Mesendoderm (in vitro differentiated cells): ENCODE results near the gene CXCL10. TPM values are rescaled to one million over a fixed set of nuclear protein-coding genes. Genes with fewer than 3 reads are reported as not detected.

Experiments
- DNase-seq: peaks from one replicate; pipeline ENCODE4 v3.0.0; 2013
- H2AK5ac ChIP-seq: 2 replicates; pipeline ENCODE4 v1.6.1; 2013; ENCODE audit warnings: low read length, inconsistent platforms
- H2BK120ac ChIP-seq: 2 replicates; pipeline ENCODE4 v1.6.1; 2013; ENCODE audit warnings: low read depth, mild to moderate bottlenecking, low read length, moderate library complexity, mixed read lengths
- H2BK15ac ChIP-seq: replicated peaks from 2 replicates; pipeline ENCODE4 v1.6.1; 2013; ENCODE audit warnings: low read depth, mild to moderate bottlenecking, moderate library complexity
- H2BK5ac ChIP-seq: 2 replicates; pipeline ENCODE4 v1.6.1; 2013; ENCODE audit warnings: low read length, inconsistent platforms
- H3K18ac ChIP-seq: 2 replicates; pipeline ENCODE4 v1.6.1; 2013; ENCODE audit warnings: mild to moderate bottlenecking, low read length, mixed read lengths
- H3K23ac ChIP-seq: one replicate; pipeline ENCODE4 v1.6.1; 2013; ENCODE audit warnings: low read length
- H3K27ac ChIP-seq: 2 replicates; pipeline ENCODE4 v1.5.1; 2013; ENCODE audit warnings: low read depth, mild to moderate bottlenecking, inconsistent platforms, low read length, moderate library complexity
- H3K27me3 ChIP-seq: 2 replicates; pipeline ENCODE4 v1.6.1; 2013; ENCODE audit warnings: low read length, control low read depth, mild to moderate bottlenecking, inconsistent platforms; ENCODE audit not compliant: insufficient read depth, poor library complexity
- H3K36me3 ChIP-seq: 2 replicates; pipeline ENCODE4 v1.6.1; 2013; ENCODE audit warnings: low read length, inconsistent platforms; ENCODE audit not compliant: control insufficient read depth, insufficient read depth
- H3K4ac ChIP-seq: one replicate; pipeline ENCODE4 v1.6.1; 2013; ENCODE audit warnings: low read depth, mild to moderate bottlenecking, low read length, moderate library complexity
- H3K4me1 ChIP-seq: 2 replicates; pipeline ENCODE4 v1.6.1; 2013; ENCODE audit warnings: low read depth, low read length, inconsistent platforms; ENCODE audit not compliant: control insufficient read depth
- H3K4me2 ChIP-seq: 2 replicates; pipeline ENCODE4 v1.6.1; 2013; ENCODE audit warnings: low read length
- H3K4me3 ChIP-seq: 2 replicates; pipeline ENCODE4 v1.5.1; 2013; ENCODE audit warnings: mild to moderate bottlenecking, low read length
- H3K56ac ChIP-seq: one replicate; pipeline ENCODE4 v1.6.1; 2013; ENCODE audit warnings: low read length
- H3K79me1 ChIP-seq: 2 replicates; pipeline ENCODE4 v1.6.1; 2013; ENCODE audit warnings: low read length, inconsistent platforms
- H3K79me2 ChIP-seq: 2 replicates; pipeline ENCODE4 v1.6.1; 2013; ENCODE audit warnings: mild to moderate bottlenecking, low read length; ENCODE audit not compliant: control insufficient read depth, insufficient read depth
- H3K9ac ChIP-seq: 2 replicates; pipeline ENCODE4 v1.6.1; 2013; ENCODE audit warnings: low read length, inconsistent platforms
- H4K5ac ChIP-seq: one replicate; pipeline ENCODE4 v1.6.1; 2013; ENCODE audit warnings: low read length
- H4K8ac ChIP-seq: one replicate; pipeline ENCODE4 v1.6.1; 2013; ENCODE audit warnings: low read depth, mild to moderate bottlenecking, control low read depth, low read length, moderate library complexity
- WGBS: extraction: QIAGEN DNeasy Blood & Tissue Kit; methylation state at CpG from one replicate; pipeline ENCODE4 v1.1.7; 2013; ENCODE audit warnings: low lambda C conversion rate, missing lambda C conversion rate; ENCODE audit not compliant: insufficient coverage; ENCODE audit errors: extremely low coverage; 5-methylcytosine and 5-hydroxymethylcytosine counted together
- polyA plus RNA-seq, 2 experiments: library from polyadenylated mRNA; stranded (reverse); fragments of 200-250 nt; gene quantifications; one replicate each; pipeline ENCODE4 v1.2.3, GENCODE V29; 2013

CXCL10 gene
- not detected for polyA plus RNA-seq (2013, experiment 1 of 2)
- polyA plus RNA-seq (2013, experiment 2 of 2) = not detected

GRCh38 chr4:76023389-76023788 lies at the start of gene CXCL10:
CXCL10 (minus strand) TSS chr4:76023497; CDS start chr4:76023431, 66 bp downstream.
- Histone ChIP-seq H3K9ac (no peak within 1 kb of the TSS), H3K27me3 (no peaks in the 10 kb centered on the region), H3K27ac (no peak within 1 kb of the TSS), H3K36me3 (no peaks in the 10 kb centered on the region), H3K23ac (no peak within 1 kb of the TSS), H4K8ac (no peak within 1 kb of the TSS), H3K79me1 (no peaks in the 10 kb centered on the region), H3K4me3 (no peak within 1 kb of the TSS), H3K4me1 (no peaks in the 10 kb centered on the region), H3K18ac (no peak within 1 kb of the TSS), H3K4ac (no peak within 1 kb of the TSS), H4K5ac (no peak within 1 kb of the TSS), H2AK5ac (no peak within 1 kb of the TSS), H2BK5ac (no peak within 1 kb of the TSS), H3K4me2 (no peak within 1 kb of the TSS), H2BK15ac (no peak within 1 kb of the TSS), H2BK120ac (no peak within 1 kb of the TSS), H3K56ac (no peak within 1 kb of the TSS), H3K79me2 (no peaks in the 10 kb centered on the region)
- no CpG with 5 or more reads among the region's 3 CpGs for WGBS
- no peak for DNase-seq

GRCh38 chr4:76072760-76073159 lies 49.5 kb upstream of the CXCL10 start:
- no CpG with 5 or more reads among the region's 4 CpGs for WGBS
- Histone ChIP-seq H2BK5ac (no peak overlapping the region), H4K8ac (no peak overlapping the region), H2BK15ac (no peak overlapping the region), H3K4me3 (no peak overlapping the region), H3K79me2 (no peaks in the 10 kb centered on the region), H2BK120ac (no peak overlapping the region), H3K27ac (no peak overlapping the region), H3K4ac (no peak overlapping the region), H4K5ac (no peak overlapping the region), H3K4me2 (no peak overlapping the region), H3K36me3 (no peaks in the 10 kb centered on the region), H3K4me1 (no peaks in the 10 kb centered on the region), H2AK5ac (no peak overlapping the region), H3K56ac (no peak overlapping the region), H3K79me1 (no peaks in the 10 kb centered on the region), H3K27me3 (no peaks in the 10 kb centered on the region), H3K18ac (no peak overlapping the region), H3K9ac (no peak overlapping the region), H3K23ac (no peak overlapping the region)
- DNase-seq = peak; percentile 54

GRCh38 chr4:76067652-76068286 lies 44.5 kb upstream of the CXCL10 start:
- Histone ChIP-seq H4K8ac (no peak overlapping the region), H2BK15ac (no peak overlapping the region), H3K79me2 (no peaks in the 10 kb centered on the region), H3K9ac (no peak overlapping the region), H3K27ac (no peak overlapping the region), H3K18ac (no peak overlapping the region), H3K4ac (no peak overlapping the region), H3K4me1 (no peaks in the 10 kb centered on the region), H3K36me3 (no peaks in the 10 kb centered on the region), H2AK5ac (no peak overlapping the region), H3K4me3 (no peak overlapping the region), H3K23ac (no peak overlapping the region), H2BK5ac (no peak overlapping the region), H2BK120ac (no peak overlapping the region), H3K27me3 (no peaks in the 10 kb centered on the region), H3K79me1 (no peaks in the 10 kb centered on the region), H3K56ac (no peak overlapping the region), H3K4me2 (no peak overlapping the region), H4K5ac (no peak overlapping the region)
- DNase-seq = peak; percentile 72
- no CpG with 5 or more reads among the region's 2 CpGs for WGBS

GRCh38 chr4:76066546-76066945 lies 43.2 kb upstream of the CXCL10 start:
- Histone ChIP-seq H3K23ac (no peak overlapping the region), H3K36me3 (no peaks in the 10 kb centered on the region), H3K79me2 (no peaks in the 10 kb centered on the region), H3K27ac (no peak overlapping the region), H3K18ac (no peak overlapping the region), H2BK5ac (no peak overlapping the region), H4K8ac (no peak overlapping the region), H3K4me1 (no peaks in the 10 kb centered on the region), H4K5ac (no peak overlapping the region), H3K56ac (no peak overlapping the region), H3K4me2 (no peak overlapping the region), H2AK5ac (no peak overlapping the region), H3K4ac (no peak overlapping the region), H3K9ac (no peak overlapping the region), H2BK120ac (no peak overlapping the region), H3K4me3 (no peak overlapping the region), H2BK15ac (no peak overlapping the region), H3K79me1 (no peaks in the 10 kb centered on the region), H3K27me3 (no peaks in the 10 kb centered on the region)
- no CpG with 5 or more reads among the region's 3 CpGs for WGBS
- no peak for DNase-seq

GRCh38 chr4:76061982-76062381 lies 38.7 kb upstream of the CXCL10 start:
- H4K8ac ChIP-seq = no peak overlapping the region
- H2BK15ac ChIP-seq = no peak overlapping the region

GRCh38 chr4:76061421-76061820 lies 38.1 kb upstream of the CXCL10 start:
- Histone ChIP-seq H3K4me1 (no peaks in the 10 kb centered on the region), H3K27ac (no peak overlapping the region), H3K18ac (no peak overlapping the region), H3K79me1 (no peaks in the 10 kb centered on the region), H3K79me2 (no peaks in the 10 kb centered on the region), H3K4me3 (no peak overlapping the region), H3K4me2 (no peak overlapping the region), H3K56ac (no peak overlapping the region), H2BK5ac (no peak overlapping the region), H3K27me3 (no peaks in the 10 kb centered on the region), H4K5ac (no peak overlapping the region), H2AK5ac (no peak overlapping the region), H2BK120ac (no peak overlapping the region), H4K8ac (no peak overlapping the region), H3K9ac (no peak overlapping the region), H3K4ac (no peak overlapping the region), H3K36me3 (no peaks in the 10 kb centered on the region), H3K23ac (no peak overlapping the region), H2BK15ac (no peak overlapping the region)
- no peak for DNase-seq
- WGBS = no CpG with 5 or more reads among the region's 1 CpG

More at GRCh38 chr4:76061982-76062381, 38.7 kb upstream of the CXCL10 start:
- no peaks in the 10 kb centered on the region for H3K36me3 ChIP-seq
- H2BK120ac ChIP-seq = no peak overlapping the region
- no peak overlapping the region for H3K18ac ChIP-seq
- no peak overlapping the region for H4K5ac ChIP-seq
- no CpG with 5 or more reads among the region's 1 CpG for WGBS
- H3K27me3 ChIP-seq = no peaks in the 10 kb centered on the region
- H3K4me3 ChIP-seq = no peak overlapping the region
- H3K4me2 ChIP-seq = no peak overlapping the region
- H2BK5ac ChIP-seq = no peak overlapping the region
- no peaks in the 10 kb centered on the region for H3K4me1 ChIP-seq
- H3K56ac ChIP-seq = no peak overlapping the region
- H3K9ac ChIP-seq = no peak overlapping the region
- H2AK5ac ChIP-seq = no peak overlapping the region
- H3K23ac ChIP-seq = no peak overlapping the region
- no peak overlapping the region for H3K27ac ChIP-seq
- H3K79me2 ChIP-seq = no peaks in the 10 kb centered on the region
- no peaks in the 10 kb centered on the region for H3K79me1 ChIP-seq
- H3K4ac ChIP-seq = no peak overlapping the region
- no peak for DNase-seq
